GM18517 (cell line): ENCODE measurements around the gene THAP11.

Experiments
- ATAC-seq: cut with Tn5 transposase; IDR thresholded peaks from one replicate; pipeline ENCODE4 v1.9.1; 2021; ENCODE audit warnings: mild to moderate bottlenecking, moderate library complexity; ENCODE audit not compliant: unreplicated experiment

THAP11 gene

DNA sequence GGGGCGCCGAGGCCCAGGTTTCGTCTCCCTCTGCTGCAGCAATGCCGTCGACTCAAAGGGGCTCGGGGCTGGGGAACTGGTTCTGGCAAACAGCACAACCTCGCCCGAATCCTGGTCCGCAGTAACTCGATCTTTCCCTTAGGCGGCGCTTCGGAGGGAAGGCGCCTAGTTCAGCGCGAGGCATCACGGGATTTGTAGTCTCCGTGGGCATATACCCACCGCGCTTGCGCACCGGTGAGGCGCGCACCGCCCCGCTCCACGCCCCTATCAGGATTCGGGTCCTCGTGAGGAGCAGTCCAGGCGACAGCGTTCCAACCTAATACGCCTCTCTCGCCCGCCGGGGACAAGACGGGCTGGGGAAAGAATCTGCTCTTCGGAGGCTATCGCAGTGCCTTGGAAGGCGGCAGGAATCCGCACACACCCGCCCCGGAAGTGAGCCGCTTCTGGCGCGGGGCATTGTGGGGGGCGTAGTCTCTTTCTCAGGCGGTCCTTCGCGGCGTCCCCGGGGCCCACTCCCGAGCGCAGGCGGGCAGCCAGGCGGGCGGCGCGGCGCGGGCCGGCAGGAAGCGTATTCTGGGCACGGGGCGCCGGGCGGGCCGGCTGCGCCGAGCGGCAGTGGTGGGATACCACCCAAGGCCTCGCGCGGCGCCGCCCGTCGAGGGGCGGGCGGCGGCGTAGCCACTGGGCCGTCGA lies at the start of gene THAP11:
Gene THAP11 (plus strand): TSS at position 505 of the 693 bp plus-strand sequence. CDS start 235 bp downstream, outside the sequence.
- peak; percentile 51 for ATAC-seq

DNA sequence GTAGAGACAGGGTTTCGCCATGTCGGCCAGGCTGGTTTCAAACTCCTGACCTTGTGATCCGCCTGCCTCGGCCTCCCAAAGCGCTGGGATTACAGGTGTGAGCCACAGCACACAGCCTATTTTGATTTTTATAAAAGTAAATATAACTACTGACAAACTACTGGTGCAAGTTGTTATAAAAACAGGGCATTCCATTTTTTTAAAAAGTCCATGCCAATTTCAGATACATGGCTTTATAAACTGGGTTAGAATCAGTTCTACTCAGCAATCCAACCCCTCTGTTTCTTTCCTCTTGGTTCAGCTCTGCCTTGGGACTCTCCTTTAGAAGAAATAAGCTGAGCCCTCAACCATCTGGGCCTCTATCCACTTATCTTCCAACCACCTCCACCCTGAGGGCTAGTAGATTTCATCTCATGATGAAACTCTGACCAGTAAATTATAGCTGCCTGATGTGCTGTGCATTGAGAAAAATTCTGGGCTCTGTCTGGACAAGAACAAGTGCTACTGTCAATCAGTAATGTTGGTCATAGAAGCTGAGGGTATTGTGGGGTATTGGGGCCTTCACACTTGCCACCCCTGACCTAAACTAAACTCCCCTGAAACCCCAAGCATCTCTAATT lies 45.9 kb upstream of the THAP11 start:
- no peak for ATAC-seq

DNA sequence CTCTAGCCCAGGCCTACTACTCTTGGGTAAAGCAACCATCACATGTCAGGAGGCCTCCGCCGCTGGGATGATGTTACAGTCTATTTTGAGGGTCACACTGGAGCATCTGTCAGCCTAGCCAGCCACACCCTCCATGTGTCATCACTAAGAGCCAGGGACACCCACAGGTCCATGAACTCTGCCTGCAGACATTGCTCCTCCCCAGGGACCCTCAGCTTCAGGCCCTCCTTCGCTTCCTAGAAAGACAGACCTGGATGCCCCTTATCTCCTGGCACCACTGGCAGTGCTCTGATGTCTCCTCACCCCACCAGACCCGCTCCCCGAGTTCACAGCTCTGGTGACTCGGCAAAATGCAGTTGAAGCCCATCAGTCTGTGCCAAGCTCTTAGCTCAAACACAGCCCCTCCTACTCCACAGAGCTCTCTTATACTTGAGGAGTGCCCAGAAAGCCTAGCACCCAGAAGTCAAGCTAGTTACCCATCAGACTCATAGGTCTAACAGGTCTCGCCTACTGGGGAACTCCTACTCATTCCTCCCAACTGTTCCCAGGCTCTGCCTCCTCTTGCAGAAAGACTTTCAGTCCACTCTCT lies 41.7 kb upstream of the THAP11 start:
- no peak for ATAC-seq

DNA sequence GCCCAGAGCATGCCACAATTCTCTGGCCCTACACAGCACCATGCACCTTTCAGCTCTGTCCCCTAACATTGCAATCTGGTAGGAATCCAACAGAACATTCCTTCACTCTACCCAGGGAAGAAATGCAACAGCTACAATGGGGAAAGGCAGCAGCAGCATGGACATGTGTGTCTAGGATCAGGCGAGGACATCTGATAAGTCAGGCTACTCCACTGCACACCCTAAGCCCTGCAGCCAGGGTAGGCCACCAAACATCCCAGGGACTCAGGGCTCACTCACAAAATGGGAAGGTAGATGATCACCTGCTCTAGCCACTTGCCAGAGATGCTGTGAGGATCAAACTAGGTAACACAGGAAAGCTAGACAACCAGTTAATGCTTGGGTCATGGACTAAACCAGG lies 40.9 kb upstream of the THAP11 start:
- no peak for ATAC-seq

DNA sequence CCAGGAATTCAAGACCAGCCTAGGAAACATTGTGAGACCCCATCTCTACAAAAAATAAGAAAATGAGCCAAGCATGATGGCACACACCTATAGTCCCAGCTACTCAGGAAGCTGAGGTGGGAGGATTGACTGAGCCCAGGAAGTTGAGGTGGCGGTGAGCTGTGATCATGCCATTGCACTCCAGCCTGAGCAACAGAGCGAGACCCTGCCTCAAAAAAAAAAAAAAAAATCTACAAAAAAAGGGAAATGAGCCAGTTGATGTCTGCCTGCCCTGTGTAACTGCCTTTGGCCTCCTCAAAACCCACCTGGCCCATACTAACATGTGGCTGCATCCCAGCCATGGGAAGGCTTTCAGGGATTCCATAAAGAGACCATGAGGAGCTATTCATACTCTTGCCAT lies 40.2 kb upstream of the THAP11 start:
- ATAC-seq = no peak

DNA sequence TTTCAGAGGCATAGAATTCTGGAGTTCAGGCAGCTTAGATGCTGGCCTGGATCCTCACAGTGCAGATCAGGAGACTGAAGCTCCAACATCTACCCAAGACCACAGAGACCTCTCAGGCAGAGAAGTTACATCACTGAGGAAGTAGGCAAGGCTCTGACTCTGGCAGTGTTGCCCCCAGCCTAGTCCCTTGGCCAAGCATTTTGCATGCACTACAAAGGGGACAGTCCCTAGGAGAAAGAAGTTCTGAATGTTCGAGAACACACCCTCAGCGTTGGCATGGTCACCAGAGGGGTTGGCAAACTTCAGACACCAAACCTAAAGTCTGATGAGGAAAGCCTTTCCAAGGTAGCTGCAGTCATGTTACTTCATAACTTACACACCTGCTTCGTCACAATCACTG lies 38.2 kb upstream of the THAP11 start:
- no peak for ATAC-seq

DNA sequence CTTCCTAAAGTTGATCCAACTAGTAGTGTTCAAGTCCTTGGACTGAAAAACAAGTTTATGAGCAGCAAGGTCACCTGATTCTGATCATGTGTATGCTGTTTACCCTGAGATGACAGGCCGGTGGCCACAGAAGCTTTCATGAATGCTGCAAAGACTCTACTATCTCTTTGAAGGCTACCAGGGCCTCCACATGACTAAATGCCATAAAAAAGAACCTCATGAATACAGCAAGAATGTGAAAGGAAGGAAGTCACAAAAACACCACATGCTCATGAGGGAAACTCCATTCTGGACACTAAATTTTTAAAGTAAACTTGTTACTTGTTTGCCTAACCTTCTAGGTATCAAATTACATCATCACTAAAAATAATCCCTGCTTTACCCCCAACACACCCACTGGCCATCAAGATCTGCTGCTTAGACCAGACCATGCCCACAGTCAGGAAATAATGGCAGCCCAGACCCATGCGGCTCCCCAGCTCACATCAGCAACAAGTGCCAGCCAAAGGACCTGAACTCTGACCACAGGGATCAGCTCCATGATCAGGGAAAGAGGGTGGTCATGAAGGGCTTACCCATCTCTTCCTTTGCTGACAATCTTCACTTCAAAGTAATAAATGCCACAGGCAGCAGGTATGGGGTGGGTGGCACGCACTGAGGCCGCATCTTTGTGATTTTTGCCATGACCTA lies 37.1 kb upstream of the THAP11 start:
- ATAC-seq = no peak

DNA sequence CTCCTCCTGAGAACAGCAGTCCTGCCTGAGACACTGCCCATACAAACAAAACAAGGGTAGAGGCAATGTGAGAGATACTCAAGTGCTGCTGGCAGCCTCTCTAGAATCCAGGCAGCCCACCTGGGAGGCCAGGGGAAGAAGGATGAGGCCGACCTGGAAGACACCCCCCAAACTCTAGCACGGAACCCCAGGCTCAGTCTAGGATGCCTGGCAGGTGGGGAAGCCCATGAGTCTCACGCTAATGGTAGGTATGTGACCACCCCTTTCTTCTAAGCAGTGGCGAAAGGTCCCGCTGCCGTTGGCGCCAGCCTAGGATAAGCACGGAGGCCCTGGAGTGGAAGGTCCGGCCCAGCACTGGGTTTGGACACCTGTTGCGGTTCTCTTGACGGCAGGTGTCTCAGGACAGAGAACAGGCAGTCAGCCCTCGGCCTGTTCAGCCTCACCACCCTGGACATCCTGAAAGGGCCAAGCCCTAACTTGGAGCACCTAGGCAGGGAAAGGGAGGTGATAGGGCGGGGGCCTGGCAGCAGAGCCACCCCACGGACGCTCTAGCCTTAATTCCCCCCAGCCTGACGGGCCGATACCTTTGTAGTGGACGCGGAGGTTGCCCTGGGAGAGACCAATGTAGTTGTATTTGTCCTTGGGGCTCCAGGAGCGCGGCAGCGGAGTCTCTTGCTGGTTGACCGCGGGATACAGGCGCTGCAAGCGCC lies 36.2 kb upstream of the THAP11 start:
- ATAC-seq = no peak

DNA sequence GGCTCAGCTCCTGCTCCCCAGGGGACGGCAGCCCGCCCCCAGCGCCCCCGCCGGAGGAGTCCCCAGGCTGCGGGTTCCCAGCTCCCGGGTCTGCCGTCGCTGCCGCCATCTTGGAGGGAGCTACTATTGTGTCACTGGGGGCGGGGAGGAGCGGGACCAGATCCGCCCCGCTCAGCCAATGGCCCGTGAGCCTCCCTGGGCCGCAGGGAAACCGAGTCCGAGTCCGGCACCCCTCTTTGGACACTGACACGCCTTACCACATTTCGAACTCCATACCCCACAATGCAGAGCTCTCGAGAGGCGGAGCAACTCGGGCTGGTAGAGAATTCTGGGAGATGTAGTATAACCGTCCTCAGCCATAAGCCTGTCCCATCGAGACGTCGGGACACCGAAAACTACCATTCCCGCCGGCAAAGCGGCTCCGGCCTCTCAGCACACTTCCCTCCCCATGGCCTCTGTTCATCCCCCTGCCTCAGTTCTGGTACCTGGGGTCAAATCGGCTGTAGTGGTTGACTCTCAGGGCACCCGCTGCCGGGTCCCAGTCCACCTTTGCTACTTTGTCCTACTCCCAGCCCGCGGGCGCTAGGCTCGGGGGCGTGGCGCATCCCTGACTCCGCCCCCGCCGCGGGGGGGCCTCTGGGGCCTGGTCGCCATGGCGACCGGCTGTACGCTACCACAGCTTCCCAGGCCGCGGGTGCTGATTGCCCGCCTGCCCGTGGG lies 35.5 kb upstream of the THAP11 start, which contains the start of the genes RANBP10 and TSNAXIP1:
Gene RANBP10 (minus strand): TSS at position 133 of the 720 bp plus-strand sequence. CDS start 24 bp downstream, at position 109.
Gene TSNAXIP1 (plus strand): TSS at position 462 of the 720 bp plus-strand sequence. CDS start 261 bp downstream, outside the sequence.
- ATAC-seq = peak; percentile 97

DNA sequence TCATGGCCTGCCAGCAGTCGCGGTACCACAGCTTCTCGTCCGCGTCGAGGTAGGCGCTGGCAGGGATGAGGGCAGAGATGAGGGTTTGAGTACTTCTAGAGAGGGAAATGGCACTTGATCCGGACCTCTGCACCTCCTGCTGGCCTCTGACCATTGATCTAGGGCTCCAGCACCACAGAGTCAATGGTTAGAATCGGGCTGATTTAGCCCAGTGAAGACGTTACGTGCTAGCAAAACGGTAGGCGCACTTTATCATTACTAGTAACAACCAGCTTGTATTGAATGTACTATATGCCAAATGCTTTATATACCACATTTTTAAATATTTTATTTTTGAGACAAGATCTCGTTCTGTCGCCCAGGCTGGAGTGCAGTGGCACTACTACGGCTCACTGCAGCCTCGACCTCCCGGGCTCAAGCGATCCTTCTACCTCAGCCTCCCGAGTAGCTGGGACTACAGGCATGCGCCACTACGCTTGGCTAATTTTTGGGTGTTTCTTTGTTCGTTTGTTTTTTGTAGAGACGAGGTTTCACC lies 34.9 kb upstream of the THAP11 start:
- peak; percentile 4 for ATAC-seq

DNA sequence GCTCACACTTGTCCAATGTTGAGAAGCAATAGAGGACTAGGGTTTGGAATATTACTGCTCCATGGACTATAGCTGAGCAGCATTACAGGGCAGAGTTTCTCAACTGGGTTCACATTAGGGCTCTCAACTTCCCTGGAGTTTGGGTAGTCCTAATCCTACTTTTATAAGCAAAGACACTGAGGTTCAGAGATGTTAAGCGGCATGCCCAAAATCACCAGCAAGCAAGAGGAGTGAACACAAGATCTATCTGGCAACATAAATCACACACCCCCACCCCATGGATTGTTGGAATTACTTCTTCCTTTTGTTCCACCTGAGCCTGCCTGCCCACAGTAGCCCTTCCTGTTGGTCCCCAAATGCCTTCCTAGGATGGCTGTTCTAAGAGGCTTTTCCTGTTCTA lies 30.2 kb upstream of the THAP11 start:
- ATAC-seq = no peak

DNA sequence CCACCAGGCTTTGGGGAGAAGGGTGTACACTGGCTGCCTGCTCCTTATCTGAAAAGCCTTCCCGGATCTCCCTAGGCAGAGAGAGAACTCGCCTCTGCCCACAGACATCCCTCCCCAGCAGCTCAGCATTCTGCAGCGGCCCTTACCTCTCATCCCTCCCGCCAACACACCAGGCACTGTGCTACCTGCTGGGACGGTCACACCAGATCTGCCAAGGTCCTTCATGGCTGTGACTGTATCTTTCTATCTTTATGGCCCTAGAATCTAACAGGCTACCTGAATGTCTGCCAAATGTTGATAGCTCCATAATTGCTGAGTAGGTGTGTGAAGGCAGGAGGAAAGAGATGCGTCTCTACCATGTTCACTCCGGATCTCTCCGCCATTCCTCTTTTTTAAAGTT lies 27.6 kb upstream of the THAP11 start:
- ATAC-seq = no peak

DNA sequence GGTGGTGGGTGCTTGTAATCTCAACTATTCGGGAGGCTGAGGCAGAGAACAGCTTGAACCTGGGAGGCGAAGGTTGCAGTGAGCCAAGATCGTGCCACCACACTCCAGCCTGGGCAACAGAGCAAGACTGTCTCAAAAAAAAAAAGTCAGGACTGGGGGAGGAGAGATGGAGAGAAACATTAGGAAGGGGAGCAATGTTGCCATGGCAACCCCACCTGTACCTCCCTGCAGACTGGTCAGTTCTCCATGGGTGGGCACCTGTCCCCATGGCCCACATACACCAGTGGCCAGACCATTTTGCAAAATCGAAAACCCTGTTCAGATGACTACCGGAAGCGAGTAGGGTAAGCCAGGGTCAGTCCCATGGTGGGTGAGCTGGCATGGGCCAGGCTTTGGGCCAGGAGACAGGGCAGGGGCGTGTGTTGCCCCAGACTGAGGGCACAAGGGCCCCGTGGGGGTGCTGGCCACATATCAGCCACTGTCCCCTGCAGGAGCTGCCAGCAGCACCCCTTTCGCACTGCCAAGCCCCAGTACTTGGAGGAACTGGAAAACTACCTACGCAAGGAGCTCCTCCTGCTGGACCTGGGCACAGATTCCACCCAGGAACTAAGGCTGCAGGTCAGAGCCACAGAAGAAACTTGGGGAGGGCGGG lies 21.4 kb upstream of the THAP11 start:
- no peak for ATAC-seq

DNA sequence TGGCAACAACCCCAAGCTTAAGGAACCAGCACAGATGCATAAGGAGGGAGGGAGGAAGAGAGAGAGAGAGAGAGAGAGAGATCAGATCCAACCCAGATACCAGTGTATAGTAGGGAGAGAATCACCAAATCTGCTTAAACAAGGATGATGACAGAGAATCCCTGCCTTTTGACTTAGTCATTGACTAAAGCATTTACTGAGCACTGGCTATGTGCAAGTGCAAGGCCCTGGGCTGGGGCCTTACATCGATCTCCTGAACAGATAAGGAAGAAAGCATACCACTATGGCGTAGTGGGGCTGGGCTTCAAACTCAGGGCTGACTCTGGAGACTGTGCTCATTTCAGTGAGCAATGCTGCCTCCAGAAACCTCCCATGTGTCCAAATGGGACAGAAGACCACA lies 19.6 kb upstream of the THAP11 start:
- ATAC-seq = no peak

DNA sequence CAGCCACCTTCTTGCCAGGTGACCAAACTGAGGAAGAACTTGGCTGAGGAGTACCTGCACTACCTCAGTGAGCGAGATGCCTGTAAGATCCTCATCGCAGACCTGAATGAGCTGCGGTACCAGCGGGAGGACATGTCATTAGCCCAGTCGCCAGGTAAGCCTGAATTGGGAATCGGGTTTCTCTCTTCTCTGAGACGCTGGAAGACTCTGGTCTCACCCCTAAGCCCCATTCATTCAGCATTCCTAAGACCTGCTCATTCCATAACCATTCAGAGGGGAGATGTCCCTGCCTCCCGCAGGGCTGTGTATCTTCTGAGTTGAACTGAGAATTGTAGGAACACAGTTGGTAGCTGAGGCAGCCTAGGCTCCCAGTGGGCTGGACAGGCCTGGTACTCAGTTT lies 17.0 kb upstream of the THAP11 start:
- no peak for ATAC-seq

DNA sequence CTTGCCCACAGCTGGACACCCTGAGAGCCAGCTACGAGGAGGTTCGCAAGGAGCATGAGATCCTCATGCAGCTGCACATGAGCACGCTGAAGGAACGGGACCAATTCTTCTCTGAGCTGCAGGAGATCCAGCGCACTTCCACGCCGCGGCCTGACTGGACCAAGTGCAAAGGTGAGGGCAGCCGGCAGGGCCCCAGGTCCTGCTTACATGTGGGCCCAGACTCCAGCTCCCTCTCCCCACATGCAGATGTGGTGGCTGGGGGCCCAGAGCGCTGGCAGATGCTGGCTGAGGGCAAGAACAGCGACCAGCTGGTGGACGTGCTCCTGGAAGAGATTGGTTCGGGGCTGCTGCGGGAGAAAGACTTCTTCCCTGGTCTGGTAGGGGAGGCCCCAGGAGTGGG lies 16.2 kb upstream of the THAP11 start:
- no peak for ATAC-seq

DNA sequence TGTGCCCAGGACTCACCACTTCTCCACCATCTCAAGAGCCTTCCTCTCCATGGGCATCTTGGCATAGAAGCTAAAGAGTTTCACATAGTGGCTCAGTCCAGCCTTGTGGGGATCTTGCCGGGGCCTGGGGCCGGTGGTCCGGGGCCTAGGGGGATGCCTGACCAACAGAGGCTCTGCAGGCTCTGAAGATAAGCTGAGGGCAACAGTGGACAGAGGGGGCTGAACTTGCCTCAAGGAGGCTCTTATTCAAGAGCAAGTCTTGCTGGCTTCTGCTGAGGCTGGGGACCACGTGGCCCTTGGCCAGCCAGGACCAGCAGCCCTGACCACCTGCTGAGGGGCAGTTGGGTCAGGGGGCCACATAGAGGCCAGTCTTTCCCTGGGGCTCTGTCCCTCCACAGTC lies 13.5 kb upstream of the THAP11 start:
- ATAC-seq = no peak

DNA sequence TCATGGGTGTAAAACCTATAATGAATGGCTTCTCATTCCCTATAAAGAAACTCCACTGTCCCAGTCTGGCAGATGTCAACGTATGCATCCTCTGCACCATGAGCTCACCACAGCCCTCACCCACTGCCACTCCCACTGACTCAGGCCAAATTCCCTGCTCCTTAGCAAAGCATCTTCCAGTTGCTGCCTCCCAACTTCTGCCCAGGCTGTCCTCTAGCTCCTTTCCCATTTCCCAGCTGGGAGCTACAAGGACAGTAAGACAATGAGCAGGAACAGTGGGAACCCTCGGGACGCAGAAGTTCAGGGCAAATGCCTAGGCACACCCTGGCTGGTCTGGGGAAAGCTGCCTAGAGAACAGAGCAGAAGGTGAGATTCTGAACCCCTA lies 9.1 kb upstream of the THAP11 start:
- ATAC-seq = no peak

DNA sequence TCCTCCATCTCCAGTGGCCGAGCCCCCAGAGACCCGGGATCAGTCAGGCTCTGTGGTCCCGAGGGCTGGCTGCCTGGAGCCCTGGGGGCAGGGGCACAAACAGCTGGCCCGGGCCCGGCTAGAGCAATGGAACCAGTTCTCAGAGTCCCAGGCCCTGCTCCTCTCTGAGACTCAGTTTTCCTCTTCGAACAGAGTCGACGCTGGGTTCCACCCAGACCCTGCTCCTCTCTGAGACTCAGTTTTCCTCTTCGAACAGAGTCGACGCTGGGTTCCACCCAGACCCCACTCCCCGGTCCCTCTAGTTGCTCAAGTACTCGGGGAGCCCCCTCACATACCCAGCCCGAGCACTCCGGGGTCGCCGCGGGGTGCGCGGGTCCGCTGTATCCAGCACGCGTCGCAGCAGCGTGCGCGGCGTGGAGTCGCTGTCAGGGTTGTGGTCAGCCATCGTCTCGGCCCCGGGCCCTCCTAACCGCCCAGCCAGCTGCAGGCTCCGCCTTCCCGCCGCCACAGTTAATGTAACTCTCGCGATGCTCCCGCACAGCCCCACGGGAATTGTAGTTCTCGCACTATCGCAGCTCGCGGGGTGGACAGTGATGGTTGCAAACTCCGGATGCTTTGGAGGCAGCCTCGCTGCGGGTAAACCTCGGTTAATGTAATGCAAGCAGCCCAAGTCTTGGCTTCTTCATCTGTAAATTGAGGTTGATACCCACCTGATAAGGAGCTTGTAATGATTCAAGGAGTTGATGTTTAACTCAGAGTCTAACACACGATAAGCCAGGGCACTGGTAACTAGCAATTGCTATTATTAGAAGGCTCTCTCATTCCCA lies 8.5 kb upstream of the THAP11 start:
- peak; percentile 95 for ATAC-seq
